ENCODE data around the gene RTF2. TPM values are rescaled to one million over a fixed set of nuclear protein-coding genes. Genes with fewer than 3 reads are reported as not detected.

RTF2 gene
- total and polyA plus RNA-seq, 2 donors (not counting 1 experiment from before 2014, with no cell fraction given): 100 to 107 TPM

DNA sequence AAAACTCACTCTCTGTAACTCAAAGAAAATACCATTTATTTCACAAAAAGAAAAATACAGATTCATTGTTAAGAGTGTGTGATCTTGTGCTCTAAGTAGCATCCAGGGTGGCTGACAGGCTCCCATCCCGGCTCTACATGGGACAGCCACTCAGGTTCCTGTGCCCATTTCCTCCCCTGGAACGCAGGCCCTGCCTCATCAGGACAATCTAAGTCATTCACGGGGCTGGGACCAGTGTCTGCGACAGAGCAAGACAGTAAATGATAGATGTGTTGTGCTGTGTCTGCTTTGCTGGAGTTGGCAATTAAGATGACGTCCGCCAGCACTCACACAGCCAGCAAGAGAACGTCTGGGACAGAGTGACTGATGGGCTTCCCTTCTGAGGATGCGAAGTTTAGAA, 49.2 kb downstream of the RTF2 start:
- Histone ChIP-seq H3K9ac (ENCODE audit: insufficient read depth, low read length) (no peak overlapping the region), H3K4me1 (ENCODE audit: control insufficient read depth, extremely low read depth, insufficient read depth, low read length) (no peaks in the 10 kb centered on the region), H3K27me3 (ENCODE audit: control insufficient read depth, insufficient read depth, low read length) (no peaks in the 10 kb centered on the region), H2AFZ (ENCODE audit: low read length) (no peak overlapping the region), H3K4me3 (replicated peaks in 1 of 4; ENCODE audit: control extremely low read depth in 1 of 4, insufficient read depth in 1 of 4, low read depth in 3 of 4, low read length in 4 of 4) (no peak overlapping the region), H3K27ac (ENCODE audit: insufficient read depth, low read length) (no peak overlapping the region), H4K20me1 (ENCODE audit: control insufficient read depth, extremely low read depth, insufficient read depth, low read length) (no peaks in the 10 kb centered on the region), H3K4me2 (ENCODE audit: extremely low read depth, insufficient read depth, low read length) (no peak overlapping the region), H3K9me3 (ENCODE audit: control insufficient read depth, insufficient read depth, low read depth, low read length) (no peaks in the 10 kb centered on the region), H3K79me2 (ENCODE audit: control insufficient read depth, insufficient read depth, low read length) (no peaks in the 10 kb centered on the region), H3K36me3 (ENCODE audit: control insufficient read depth, insufficient read depth, low read length) (peaks cover 5% of the 10 kb centered on the region)
- DNase-seq (ENCODE audit: low read depth in 2 of 2): no peak
- TF ChIP-seq, protein P1, sequence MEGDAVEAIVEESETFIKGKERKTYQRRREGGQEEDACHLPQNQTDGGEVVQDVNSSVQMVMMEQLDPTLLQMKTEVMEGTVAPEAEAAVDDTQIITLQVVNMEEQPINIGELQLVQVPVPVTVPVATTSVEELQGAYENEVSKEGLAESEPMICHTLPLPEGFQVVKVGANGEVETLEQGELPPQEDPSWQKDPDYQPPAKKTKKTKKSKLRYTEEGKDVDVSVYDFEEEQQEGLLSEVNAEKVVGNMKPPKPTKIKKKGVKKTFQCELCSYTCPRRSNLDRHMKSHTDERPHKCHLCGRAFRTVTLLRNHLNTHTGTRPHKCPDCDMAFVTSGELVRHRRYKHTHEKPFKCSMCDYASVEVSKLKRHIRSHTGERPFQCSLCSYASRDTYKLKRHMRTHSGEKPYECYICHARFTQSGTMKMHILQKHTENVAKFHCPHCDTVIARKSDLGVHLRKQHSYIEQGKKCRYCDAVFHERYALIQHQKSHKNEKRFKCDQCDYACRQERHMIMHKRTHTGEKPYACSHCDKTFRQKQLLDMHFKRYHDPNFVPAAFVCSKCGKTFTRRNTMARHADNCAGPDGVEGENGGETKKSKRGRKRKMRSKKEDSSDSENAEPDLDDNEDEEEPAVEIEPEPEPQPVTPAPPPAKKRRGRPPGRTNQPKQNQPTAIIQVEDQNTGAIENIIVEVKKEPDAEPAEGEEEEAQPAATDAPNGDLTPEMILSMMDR (conservative IDR thresholded peaks at IDR 0.05 in 1 of 2, IDR thresholded peaks at IDR 0.05 in 1 of 2; ENCODE audit: low read depth in 1 of 2, low read length in 2 of 2): no peak
- TF ChIP-seq EZH2 (IDR thresholded peaks at IDR 0.05; ENCODE audit: low read length, missing control alignments): no peak

DNA sequence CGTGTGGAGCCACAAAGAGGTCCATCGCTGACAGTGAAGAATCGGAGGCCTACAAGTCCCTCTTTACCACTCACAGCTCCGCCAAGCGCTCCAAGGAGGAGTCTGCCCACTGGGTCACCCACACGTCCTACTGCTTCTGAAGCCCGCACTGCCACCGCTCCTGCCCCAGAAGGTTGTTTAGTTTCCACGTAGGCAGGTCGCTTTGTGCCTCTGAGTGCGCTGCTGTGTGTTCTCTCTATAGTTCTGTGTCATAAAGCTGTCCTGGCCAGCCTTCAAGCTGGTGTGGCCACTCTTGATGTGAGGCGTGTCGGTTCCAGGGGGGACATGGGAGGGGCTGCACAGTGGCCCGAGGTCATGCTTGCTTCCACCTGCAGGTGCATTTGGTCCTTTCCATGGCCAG, 49.7 kb downstream of the RTF2 start:
- H3K36me3 ChIP-seq (ENCODE audit: control insufficient read depth, insufficient read depth, low read length): peaks cover 5% of the 10 kb centered on the region
- TF ChIP-seq EZH2 (IDR thresholded peaks at IDR 0.05; ENCODE audit: low read length, missing control alignments): no peak
- TF ChIP-seq, protein P1 (conservative IDR thresholded peaks at IDR 0.05 in 1 of 2, IDR thresholded peaks at IDR 0.05 in 1 of 2; ENCODE audit: low read depth in 1 of 2, low read length in 2 of 2): no peak
- no peaks in the 10 kb centered on the region for H3K27me3 ChIP-seq (ENCODE audit: control insufficient read depth, insufficient read depth, low read length)
- H3K79me2 ChIP-seq (ENCODE audit: control insufficient read depth, insufficient read depth, low read length): no peaks in the 10 kb centered on the region
- H3K9me3 ChIP-seq (ENCODE audit: control insufficient read depth, insufficient read depth, low read depth, low read length): no peaks in the 10 kb centered on the region
- no peak overlapping the region for H3K4me2 ChIP-seq (ENCODE audit: extremely low read depth, insufficient read depth, low read length)
- no peak overlapping the region for H3K9ac ChIP-seq (ENCODE audit: insufficient read depth, low read length)
- no peak for DNase-seq (ENCODE audit: low read depth in 2 of 2)
- H2AFZ ChIP-seq (ENCODE audit: low read length): no peak overlapping the region
- H3K27ac ChIP-seq (ENCODE audit: insufficient read depth, low read length): no peak overlapping the region
- H3K4me1 ChIP-seq (ENCODE audit: control insufficient read depth, extremely low read depth, insufficient read depth, low read length): no peaks in the 10 kb centered on the region
- no peak overlapping the region for H3K4me3 ChIP-seq (replicated peaks in 1 of 4; ENCODE audit: control extremely low read depth in 1 of 4, insufficient read depth in 1 of 4, low read depth in 3 of 4, low read length in 4 of 4)
- H4K20me1 ChIP-seq (ENCODE audit: control insufficient read depth, extremely low read depth, insufficient read depth, low read length): no peaks in the 10 kb centered on the region

DNA sequence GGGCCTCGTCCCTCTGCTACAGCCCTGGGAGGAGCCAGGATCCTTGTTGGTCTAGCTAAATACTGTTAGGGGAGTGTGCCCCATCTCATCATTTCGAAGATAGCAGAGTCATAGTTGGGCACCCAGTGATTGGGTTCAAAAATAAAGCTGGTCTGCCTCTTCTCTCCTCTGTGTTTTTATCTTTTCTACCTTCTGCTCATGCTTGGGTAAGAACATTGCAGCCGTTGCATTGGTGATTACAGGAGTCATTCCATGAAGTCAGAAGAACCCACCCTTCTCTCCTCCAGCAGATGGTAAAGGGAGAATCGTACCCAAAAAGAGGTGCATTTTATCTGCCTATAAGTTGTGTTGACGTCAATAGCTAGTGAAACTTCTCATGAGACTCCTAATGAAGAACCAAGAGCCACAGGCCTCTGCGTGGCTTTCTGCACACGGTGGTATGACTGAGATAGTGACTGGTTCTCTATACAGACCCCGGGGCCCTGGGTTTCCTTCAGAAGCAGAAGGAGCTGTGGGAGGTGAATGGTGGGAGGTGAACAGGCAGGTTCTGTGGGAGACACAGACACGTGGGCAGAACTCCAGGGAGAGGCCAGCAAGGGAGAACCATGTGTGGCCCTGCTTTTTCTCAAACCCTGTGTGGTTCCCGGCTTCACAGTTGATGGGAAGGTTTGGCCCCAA, 50.4 kb downstream of the RTF2 start:
- no peak overlapping the region for H3K4me3 ChIP-seq (replicated peaks in 1 of 4; ENCODE audit: control extremely low read depth in 1 of 4, insufficient read depth in 1 of 4, low read depth in 3 of 4, low read length in 4 of 4)
- H2AFZ ChIP-seq (ENCODE audit: low read length): no peak overlapping the region
- no peaks in the 10 kb centered on the region for H4K20me1 ChIP-seq (ENCODE audit: control insufficient read depth, extremely low read depth, insufficient read depth, low read length)
- H3K9me3 ChIP-seq (ENCODE audit: control insufficient read depth, insufficient read depth, low read depth, low read length): no peaks in the 10 kb centered on the region
- no peak overlapping the region for H3K9ac ChIP-seq (ENCODE audit: insufficient read depth, low read length)
- no peaks in the 10 kb centered on the region for H3K79me2 ChIP-seq (ENCODE audit: control insufficient read depth, insufficient read depth, low read length)
- H3K27me3 ChIP-seq (ENCODE audit: control insufficient read depth, insufficient read depth, low read length): no peaks in the 10 kb centered on the region
- no peak for DNase-seq (ENCODE audit: low read depth in 2 of 2)
- no peak overlapping the region for H3K27ac ChIP-seq (ENCODE audit: insufficient read depth, low read length)
- H3K4me1 ChIP-seq (ENCODE audit: control insufficient read depth, extremely low read depth, insufficient read depth, low read length): no peaks in the 10 kb centered on the region
- no peak overlapping the region for H3K4me2 ChIP-seq (ENCODE audit: extremely low read depth, insufficient read depth, low read length)
- peaks cover 2% of the 10 kb centered on the region for H3K36me3 ChIP-seq (ENCODE audit: control insufficient read depth, insufficient read depth, low read length)
- TF ChIP-seq, protein P1 (conservative IDR thresholded peaks at IDR 0.05 in 1 of 2, IDR thresholded peaks at IDR 0.05 in 1 of 2; ENCODE audit: low read depth in 1 of 2, low read length in 2 of 2): no peak
